ENCODE data around the gene PAIP2.
A peak's percentile ranks its signal among the peaks of the same experiment; 100 is the strongest.
"Not testable (repeated sequence)": the region's sequence is repeated elsewhere in the genome, so short reads cannot be mapped to it uniquely, and the experiment has no call there.

Gene PAIP2

GRCh38 chr5:139393497-139394122 lies 52.0 kb downstream of the PAIP2 start:
- no peak for DNase-seq

GRCh38 chr5:139394123-139394653 lies 52.5 kb downstream of the PAIP2 start:
- DNase-seq: peak; percentile 32

- DNase-seq: no peak
Measured at GRCh38 chr5:139394654-139395566, 53.3 kb downstream of the PAIP2 start, which contains the start of gene PROB1. Gene PROB1, minus strand, starts transcription at chr5:139395104. Its CDS starts 23 bp downstream, at chr5:139395081.

DNA sequence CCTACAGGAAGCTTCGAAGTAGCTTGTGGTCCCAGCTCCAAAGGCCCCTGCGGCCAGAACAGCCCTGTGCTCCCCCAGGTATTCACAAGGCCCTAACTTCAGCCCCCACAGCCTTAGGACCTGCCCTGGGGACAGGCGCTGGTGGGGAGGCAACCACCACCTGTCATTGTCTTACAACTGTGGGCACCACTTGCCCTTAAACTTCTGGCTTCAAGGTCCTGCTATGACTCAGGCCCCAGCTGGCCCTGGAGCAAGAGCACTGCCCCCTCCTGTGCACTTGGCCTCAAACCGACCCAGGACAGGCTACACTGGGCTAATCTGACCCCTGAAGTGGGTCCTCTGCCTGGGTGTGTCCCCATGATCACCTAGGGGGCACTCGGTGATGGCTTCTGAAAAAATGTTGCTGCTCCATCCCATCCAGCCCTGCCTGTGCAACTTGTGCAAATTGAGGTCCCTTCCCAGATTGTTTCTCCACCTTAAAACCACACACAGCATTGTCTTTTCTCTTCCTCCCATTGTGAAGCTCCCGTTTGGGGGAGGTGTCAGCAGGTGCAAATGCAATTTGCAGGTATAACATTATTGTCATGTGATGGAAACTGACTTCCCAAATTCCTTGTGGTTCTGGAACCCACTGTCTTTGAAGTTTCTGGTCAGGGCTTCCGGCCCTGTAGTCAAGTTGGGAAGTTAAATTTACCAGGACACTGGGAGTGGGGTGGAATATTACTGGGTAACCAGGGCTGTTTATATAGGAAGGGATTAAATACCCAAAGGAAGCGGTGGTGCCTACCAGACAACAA lies 54.4 kb downstream of the PAIP2 start:
- no peak for DNase-seq

DNA sequence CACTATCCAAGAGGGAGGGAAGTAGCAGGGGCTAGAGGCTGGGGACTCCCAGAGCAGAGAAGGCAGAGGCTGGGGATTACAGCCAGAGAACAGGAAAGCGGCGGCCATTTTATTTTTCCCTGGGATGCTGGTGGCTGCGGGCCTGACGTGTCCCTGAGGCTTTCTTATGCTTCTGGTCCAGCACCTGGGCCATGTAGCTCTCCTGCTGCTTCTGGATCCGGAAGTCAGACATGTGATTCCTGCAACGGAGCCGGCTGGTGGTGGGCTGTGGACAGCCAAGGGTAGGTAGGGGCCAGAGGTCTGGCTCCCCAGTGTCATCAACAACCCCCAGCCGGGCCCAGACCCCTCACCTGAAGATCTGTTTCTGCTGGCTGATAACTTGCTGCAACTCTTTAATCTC lies 55.0 kb downstream of the PAIP2 start:
- DNase-seq: no peak

GRCh38 chr5:139397921-139398320 lies 56.3 kb downstream of the PAIP2 start:
- DNase-seq: no peak

- no peak for DNase-seq
Measured at GRCh38 chr5:139399501-139400121, 58.0 kb downstream of the PAIP2 start.

DNA sequence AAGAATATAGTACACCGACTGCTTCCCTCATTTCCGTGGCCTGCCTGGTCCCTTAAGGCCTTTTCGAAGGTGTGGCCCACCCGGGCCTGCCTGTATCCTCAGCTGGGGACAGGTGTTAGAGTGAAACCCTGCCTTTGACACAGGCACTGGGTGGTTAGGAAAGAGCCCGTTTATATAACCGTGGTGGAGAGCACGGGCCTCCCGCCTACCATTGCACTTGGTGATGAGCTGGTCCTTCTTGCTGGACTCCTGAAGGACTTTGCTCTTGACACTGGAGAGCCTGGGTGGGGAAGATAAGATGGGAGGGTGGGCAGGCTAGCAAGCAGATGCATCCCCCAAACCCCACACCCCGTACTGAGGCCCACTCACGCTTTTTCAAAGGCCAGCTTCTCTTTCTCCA lies 59.9 kb downstream of the PAIP2 start:
- DNase-seq: no peak

- no peak for DNase-seq
Measured at GRCh38 chr5:139402561-139403158, 61.0 kb downstream of the PAIP2 start.

DNA sequence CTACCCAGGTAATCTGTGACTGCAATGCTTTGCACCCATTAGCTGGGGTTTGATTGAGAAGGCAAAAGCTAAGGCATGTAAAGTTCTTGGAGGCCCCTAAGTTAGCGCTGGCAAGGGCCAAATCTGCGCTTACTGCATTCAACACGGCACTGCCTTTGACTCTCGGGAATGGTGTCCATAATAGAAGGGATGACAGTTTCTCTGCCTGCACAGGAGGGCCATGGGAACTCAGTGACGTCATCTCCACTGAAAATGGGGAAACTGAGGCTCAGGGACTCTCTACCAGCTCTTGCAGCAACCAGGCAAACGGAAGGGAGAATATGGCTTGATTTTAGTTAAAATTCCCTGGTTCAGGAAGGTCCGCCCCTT lies 61.7 kb downstream of the PAIP2 start:
- no peak for DNase-seq

DNA sequence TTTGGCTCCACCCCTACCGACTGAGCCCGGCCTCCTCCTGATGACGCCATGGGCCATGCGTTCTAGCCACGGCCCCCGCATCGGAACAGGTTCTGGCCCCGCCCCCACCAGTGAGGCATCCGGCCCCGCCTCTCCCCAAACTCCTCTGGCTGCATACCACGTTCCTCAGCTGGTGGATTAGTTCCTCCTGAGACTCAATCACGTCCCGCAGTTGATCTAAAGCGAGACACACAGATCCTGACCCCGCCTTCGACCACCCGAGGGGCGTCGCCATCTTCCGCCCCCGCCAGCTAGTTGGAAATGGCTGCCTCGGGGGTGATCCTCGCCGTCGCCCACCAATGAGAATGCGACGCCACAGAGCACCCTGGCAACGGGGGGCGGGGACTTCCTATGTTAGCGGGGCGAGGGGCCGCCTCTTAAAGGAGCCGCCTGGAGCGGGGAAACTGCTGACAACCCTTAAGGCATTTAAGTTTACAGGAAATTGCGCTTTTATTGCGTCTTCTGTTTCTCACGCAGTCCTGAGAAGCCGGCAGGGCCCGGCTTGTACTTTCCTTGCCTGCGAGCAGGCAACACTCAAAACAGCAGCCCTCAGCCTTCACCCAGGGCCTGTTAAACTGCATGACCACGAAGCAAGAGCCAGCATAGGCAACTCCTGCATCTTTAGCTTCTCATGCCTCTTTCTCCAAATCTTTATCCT lies 62.3 kb downstream of the PAIP2 start, which contains the start of gene SPATA24:
TSS of gene SPATA24 (minus strand) at position 303 of the 697 bp plus-strand sequence. CDS start at position 274, 29 bp downstream.
- DNase-seq: peak; percentile 97

DNA sequence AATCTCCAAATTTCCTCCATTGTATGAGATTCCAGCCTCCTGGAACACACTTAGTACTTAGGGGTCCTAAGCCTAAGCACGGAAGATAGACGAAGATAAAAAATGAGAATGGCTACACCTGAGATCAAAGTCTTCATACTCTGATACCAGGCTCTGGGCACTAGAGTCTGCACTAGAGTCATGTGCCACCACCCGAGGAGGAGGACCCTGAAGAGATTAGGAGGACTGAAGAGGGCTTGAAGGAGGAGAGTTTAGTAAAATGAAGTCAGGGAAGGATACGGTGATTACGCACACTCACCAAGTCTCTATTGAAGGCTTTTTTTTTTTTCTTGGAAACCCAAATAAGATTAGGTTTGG lies 62.8 kb downstream of the PAIP2 start:
- DNase-seq: no peak

- no peak for DNase-seq
Measured at GRCh38 chr5:139406963-139407362, 65.3 kb downstream of the PAIP2 start.

- no peak for DNase-seq
Measured at GRCh38 chr5:139407517-139407916, 65.9 kb downstream of the PAIP2 start.

GRCh38 chr5:139408191-139408590 lies 66.5 kb downstream of the PAIP2 start:
- no peak for DNase-seq

- DNase-seq: not testable (repeated sequence)
Measured at GRCh38 chr5:139409116-139409515, 67.5 kb downstream of the PAIP2 start.

DNA sequence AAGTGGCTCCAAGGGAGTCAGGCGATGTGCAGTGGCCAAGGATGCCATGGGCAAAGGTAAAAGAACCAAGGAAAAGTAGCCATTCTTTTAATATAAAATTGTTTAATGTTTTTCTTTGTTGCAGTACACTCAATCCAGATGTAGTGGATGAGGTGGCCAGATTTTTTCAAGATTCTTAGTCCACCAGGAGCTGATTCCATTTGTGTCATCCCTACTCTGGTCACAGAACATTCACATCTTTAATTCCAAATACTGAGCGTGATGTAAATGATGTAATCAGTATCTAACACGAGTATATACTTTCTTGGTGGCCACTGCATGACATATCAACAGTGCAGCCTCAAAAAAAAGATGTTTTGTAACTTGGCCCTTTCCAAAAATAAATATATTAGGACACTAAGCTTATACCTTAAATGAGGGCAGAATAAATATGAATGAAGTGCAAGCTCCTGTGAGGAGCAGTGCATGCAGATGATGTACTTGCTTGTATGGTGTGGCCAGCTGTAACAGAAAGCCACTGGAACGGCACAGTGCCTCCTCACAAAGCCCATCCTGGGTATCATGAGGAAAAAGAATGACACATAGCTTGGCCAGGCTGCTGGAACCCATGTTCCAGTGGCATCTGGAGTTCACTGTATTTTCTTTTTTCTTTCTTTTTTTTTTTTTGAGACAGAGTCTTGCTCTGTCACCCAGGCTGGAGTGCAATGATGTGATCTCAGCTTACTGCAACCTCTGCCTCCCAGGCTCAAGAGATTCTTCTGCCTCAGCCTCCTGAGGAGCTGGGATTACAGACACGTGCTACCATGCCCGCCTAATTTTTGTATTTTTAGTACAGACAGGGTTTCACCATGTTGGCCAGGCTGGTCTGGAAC lies 68.7 kb downstream of the PAIP2 start:
- no peak for DNase-seq

- no peak for DNase-seq
Measured at GRCh38 chr5:139410993-139411828, 69.6 kb downstream of the PAIP2 start.

- no peak for DNase-seq
Measured at GRCh38 chr5:139413153-139413552, 71.5 kb downstream of the PAIP2 start.

DNA sequence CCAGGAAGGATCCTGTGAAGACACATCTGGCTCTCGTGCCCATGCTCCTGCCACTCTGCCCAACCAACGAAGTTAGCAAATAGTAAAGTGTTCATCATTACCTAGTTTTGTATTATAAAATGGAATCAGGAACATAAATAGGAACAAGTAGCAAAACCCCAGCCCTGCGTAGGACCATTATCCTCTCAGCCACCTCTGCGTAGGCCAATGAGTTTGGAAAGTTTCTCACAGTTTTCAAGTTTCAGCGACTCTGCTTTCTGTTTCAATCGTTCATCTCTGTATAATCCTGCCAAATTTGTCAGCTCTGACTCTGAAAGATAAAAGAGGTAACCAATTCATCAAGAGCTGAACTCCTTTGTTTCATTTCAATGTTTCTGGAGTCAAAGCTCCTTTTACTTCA lies 72.3 kb downstream of the PAIP2 start:
- no peak for DNase-seq
